Muscle of leg (tissue), 11 donors: Measurements from ENCODE around the gene ATRNL1. TPM values are rescaled to one million over a fixed set of nuclear protein-coding genes. Genes with fewer than 3 reads are reported as not detected.

Source experiments
- DNase-seq: peaks from one replicate; pipeline ENCODE4 v3.0.0; 2013
- H3K27ac ChIP-seq: one replicate; pipeline ENCODE4 v1.5.1; 2013; ENCODE audit warnings: mild to moderate bottlenecking, low read length, control low read depth
- H3K27me3 ChIP-seq: one replicate; pipeline ENCODE4 v1.6.1; 2013; ENCODE audit warnings: low read length; ENCODE audit not compliant: control insufficient read depth, insufficient read depth
- H3K36me3 ChIP-seq: one replicate; pipeline ENCODE4 v1.6.1; 2013; ENCODE audit warnings: low read length; ENCODE audit not compliant: control insufficient read depth, insufficient read depth
- H3K4me1 ChIP-seq: one replicate; pipeline ENCODE4 v1.6.1; 2013; ENCODE audit warnings: low read length; ENCODE audit not compliant: control insufficient read depth, insufficient read depth
- H3K4me3 ChIP-seq: one replicate; pipeline ENCODE4 v1.5.1; 2013; ENCODE audit warnings: low read length, control low read depth
- H3K9me3 ChIP-seq: replicated peaks from 2 replicates; pipeline ENCODE4 v1.6.1; 2013; ENCODE audit warnings: low read depth, low read length; ENCODE audit not compliant: control insufficient read depth
- WGBS: methylation state at CpG from one replicate; pipeline ENCODE4 v1.1.5; 2013; ENCODE audit warnings: missing lambda C conversion rate; ENCODE audit not compliant: insufficient coverage; 5-methylcytosine and 5-hydroxymethylcytosine counted together
- polyA plus RNA-seq, 8 donors: library from polyadenylated mRNA; unstranded; fragments of 120-200 nt; gene quantifications; one replicate each; pipeline versions ENCODE4 v1.2.1 to v1.2.3, GENCODE V29; 2013; ENCODE audit warnings: inconsistent platforms in 1 of 8, low replicate concordance in 1 of 8; ENCODE audit not compliant: insufficient read length in 8 of 8, insufficient read depth in 1 of 8
- total RNA-seq: library from RNA; stranded (reverse); fragments of 120-200 nt; gene quantifications from one replicate; pipeline ENCODE4 v1.2.4, GENCODE V29; 2013

The ATRNL1 gene
- total and polyA plus RNA-seq, 9 donors: 0.42 to 7.1 (median 0.92) TPM

DNA sequence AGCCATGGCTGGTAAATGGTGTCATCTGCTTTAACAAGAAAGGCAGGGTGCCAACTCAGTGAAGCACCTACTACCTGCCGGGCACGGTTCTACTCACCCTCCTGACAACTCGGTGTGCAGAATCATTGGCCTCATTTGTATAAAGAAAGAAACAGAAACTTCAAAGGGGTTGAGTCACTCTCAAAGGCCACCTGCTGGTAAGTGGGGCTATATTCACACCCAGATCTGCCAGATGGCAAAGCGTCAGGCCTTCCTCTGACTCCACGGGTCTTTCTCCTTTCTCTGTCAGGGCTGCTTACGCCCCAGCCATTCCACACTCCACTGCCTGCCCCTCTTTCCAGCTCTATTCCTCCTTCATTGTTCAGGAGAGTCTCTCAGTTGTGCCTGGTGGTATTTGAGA is 870.7 kb downstream of the ATRNL1 start:
- Histone ChIP-seq H3K27me3 (no peaks in the 10 kb centered on the region), H3K4me3 (no peak overlapping the region), H3K36me3 (no peaks in the 10 kb centered on the region), H3K27ac (no peak overlapping the region), H3K4me1 (no peaks in the 10 kb centered on the region), H3K9me3 (no peaks in the 10 kb centered on the region)
- 46% methylated on average over 5 of the region's 6 CpGs for WGBS
- no peak for DNase-seq

DNA sequence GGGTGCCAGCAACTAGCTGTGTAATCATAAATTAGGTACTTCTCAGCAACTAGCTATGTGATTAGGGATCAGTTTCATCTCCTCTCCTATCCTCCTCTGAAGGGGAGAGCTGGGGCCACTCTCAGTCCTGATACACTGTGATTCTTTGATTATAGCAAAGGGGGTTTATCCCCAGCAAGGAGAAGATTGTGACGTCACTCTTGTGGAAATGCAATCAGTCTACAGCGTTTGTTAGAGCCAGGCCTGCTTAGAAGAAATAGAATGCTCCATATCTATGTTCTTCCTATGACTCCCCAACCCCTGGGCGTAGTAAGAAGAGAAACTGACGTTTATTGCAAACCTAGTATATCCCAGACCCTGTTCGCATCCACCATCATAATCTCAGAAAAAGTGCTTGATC is 871.7 kb downstream of the ATRNL1 start:
- Histone ChIP-seq H3K36me3 (no peaks in the 10 kb centered on the region), H3K4me3 (no peak overlapping the region), H3K9me3 (no peaks in the 10 kb centered on the region), H3K27me3 (no peaks in the 10 kb centered on the region), H3K27ac (no peak overlapping the region), H3K4me1 (no peaks in the 10 kb centered on the region)
- no peak for DNase-seq
- 80% methylated on average over 3 of the region's 5 CpGs for WGBS

DNA sequence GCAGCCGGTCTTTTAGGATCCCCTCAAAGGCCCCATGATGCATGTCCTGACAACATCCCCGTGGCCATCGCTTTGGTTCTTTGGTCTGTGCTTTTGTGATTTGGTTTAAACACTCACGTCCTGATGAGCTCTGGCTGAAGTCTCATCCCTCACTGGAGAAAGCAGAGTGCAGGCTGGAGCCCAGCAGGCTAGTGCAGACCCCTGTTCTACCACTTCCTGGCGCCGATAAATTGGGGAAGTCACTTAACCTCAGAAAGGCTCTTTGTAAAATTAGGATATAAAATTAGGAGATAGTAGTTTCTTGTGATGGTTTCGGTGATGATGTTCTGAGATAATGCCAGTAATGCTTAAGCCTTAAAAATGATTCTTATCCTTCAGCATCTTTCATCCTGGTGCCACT is 872.2 kb downstream of the ATRNL1 start:
- no peaks in the 10 kb centered on the region for H3K4me1 ChIP-seq
- H3K9me3 ChIP-seq: no peaks in the 10 kb centered on the region
- H3K4me3 ChIP-seq: no peak overlapping the region
- no peaks in the 10 kb centered on the region for H3K36me3 ChIP-seq
- 81% methylated on average over 2 of the region's 7 CpGs for WGBS
- no peak overlapping the region for H3K27ac ChIP-seq
- DNase-seq: no peak
- no peaks in the 10 kb centered on the region for H3K27me3 ChIP-seq

DNA sequence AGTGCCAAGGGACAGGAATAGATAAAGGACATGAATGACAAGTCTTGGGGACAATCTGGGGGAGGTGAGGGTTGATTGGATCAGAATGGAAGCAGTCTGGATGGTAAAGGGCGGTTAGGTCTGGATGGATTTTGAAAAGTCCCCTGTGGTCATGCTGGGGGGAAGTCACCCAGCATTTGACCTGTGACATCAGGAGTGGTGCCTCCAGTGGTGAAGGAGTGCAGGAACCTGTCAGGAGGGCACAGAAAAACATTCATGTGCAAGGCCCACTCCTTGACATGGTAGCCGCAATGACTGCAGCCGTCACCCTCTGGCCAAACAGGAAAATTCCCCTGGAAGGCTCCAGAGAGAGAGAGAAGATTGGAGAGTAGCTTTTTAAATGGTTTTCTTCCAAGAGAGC is 875.1 kb downstream of the ATRNL1 start:
- Histone ChIP-seq H3K4me3 (no peak overlapping the region), H3K9me3 (no peaks in the 10 kb centered on the region), H3K36me3 (no peaks in the 10 kb centered on the region), H3K27me3 (no peaks in the 10 kb centered on the region), H3K4me1 (no peaks in the 10 kb centered on the region), H3K27ac (no peak overlapping the region)
- 100% methylated on average over 1 of the region's 3 CpGs for WGBS
- no peak for DNase-seq

DNA sequence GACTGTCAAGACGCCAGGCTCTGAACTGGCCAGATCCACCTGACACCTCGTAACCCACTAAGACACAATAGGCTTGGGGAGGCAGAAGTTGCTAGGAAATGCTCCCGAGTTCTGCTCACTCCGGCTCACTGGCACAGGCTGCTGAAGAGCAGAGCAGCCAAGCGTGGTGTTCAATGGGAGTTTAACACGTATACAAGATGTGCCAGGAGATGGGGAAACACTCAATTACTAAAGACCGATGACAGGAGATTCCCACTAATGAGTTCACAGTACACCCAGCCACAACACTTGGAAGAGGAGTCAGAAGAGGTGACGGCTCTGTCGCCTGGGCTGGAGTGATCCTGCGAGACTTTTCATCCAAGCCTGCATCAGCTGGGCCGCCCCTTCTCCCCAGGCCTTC is 876.4 kb downstream of the ATRNL1 start:
- DNase-seq: no peak
- Histone ChIP-seq H3K27me3 (no peaks in the 10 kb centered on the region), H3K4me1 (peaks cover 3% of the 10 kb centered on the region), H3K9me3 (no peaks in the 10 kb centered on the region), H3K36me3 (no peaks in the 10 kb centered on the region), H3K27ac (no peak overlapping the region), H3K4me3 (no peak overlapping the region)
- WGBS: 67% methylated on average over 3 of the region's 11 CpGs

DNA sequence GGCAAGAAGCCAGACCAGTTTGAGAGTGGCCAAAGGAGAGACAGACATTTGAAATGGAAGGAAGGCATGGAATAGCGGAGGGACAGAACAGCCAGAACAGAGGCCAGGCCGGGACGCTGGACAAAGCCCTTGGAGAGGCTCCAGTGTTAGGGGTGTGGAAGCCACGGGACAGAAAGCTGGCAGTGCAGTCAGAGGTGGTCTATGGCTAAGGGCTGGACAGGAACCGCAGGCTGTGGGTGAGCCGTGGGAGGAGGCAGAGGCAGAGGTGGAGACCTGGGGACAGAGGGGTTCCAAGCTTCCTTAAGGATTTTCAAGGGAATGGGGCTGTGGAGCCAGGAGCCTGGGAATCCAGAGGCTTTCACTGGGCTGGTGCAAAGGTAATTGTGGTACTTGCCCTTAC is 878.8 kb downstream of the ATRNL1 start:
- Histone ChIP-seq H3K9me3 (no peaks in the 10 kb centered on the region), H3K4me3 (no peak overlapping the region), H3K4me1 (peaks cover 4% of the 10 kb centered on the region), H3K36me3 (no peaks in the 10 kb centered on the region), H3K27me3 (no peaks in the 10 kb centered on the region), H3K27ac (no peak overlapping the region)
- no peak for DNase-seq
- 70% methylated on average over 6 of the region's 6 CpGs for WGBS

DNA sequence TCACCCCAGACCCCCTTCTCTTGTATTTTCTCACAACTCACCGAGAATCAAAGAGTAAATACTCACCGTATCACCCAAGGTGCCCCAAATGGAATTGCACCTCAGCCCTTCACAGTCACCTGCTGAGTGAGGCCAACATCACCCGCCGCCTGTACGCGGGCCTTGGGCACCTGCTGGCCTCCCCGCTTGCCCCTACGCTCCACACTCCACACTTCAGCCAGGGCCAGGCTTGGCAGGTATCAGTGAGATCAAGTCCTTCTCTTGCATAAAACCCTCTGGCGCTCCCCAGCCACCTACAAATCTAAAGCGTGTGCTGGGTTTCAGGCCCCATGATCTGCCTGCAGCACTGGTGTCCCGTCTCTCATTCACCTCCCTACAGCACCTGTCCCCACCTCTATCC is 879.3 kb downstream of the ATRNL1 start:
- Histone ChIP-seq H3K9me3 (no peaks in the 10 kb centered on the region), H3K27ac (no peak overlapping the region), H3K4me3 (no peak overlapping the region), H3K27me3 (no peaks in the 10 kb centered on the region), H3K36me3 (no peaks in the 10 kb centered on the region), H3K4me1 (peaks cover 4% of the 10 kb centered on the region)
- no peak for DNase-seq
- WGBS: 76% methylated on average over 11 of the region's 11 CpGs

DNA sequence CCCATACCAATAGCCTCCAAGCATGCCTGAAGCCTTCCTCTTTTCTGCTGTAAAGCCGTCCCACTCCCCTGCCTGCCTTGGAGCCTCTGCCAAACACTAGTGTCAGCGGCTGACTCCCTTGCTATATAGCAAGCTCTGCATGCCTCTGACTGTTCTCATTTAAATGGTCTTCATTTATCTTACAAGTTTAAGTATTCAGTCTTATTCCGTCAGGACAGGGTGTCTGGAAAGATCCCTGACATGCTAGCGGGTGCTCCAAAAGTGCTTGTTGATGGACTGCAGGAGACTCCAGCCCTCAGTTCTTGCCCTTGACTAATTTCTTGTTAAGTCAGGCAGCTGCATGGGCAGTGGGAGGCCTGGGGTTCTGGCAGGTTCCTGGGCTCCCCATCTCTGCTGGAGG is 881.2 kb downstream of the ATRNL1 start:
- Histone ChIP-seq H3K9me3 (no peaks in the 10 kb centered on the region), H3K4me1 (peaks cover 4% of the 10 kb centered on the region), H3K4me3 (no peak overlapping the region), H3K36me3 (no peaks in the 10 kb centered on the region), H3K27me3 (no peaks in the 10 kb centered on the region), H3K27ac (no peak overlapping the region)
- 61% methylated on average over 3 of the region's 4 CpGs for WGBS
- peak; percentile 48 for DNase-seq

DNA sequence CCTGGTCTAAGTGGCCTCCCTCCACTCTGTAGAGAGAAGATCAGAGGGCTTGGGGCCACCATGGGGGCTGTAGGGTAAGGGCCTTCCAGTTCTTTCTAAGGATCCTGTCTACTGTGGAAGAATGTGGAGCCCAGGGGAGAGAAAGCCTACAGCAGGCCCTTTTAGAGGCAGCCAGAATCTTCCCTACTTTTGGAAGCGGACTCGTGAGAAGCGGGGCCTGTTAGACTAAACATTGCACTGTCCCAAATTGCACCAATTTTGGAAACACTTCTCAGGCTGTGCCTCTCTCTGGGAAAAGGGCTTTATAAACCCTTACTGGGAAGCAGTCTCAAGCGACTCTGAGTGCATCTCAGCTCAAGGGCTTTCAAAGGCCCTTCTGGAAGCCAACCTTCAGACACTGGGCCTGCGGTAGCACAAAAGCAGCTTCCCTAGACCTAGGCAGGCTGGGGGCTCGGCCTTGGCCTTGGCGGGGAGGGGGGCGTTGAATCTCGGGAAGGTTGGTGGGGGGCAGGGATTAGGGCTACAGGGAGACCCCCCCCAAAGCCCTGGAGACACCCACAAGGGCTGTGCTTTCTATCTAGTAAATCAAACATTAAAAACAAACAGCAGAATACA is 881.8 kb downstream of the ATRNL1 start:
- 7% methylated on average over 3 of the region's 9 CpGs for WGBS
- Histone ChIP-seq H3K4me1 (peaks cover 4% of the 10 kb centered on the region), H3K9me3 (no peaks in the 10 kb centered on the region), H3K36me3 (no peaks in the 10 kb centered on the region), H3K4me3 (no peak overlapping the region), H3K27ac (no peak overlapping the region), H3K27me3 (no peaks in the 10 kb centered on the region)
- peak; percentile 86 for DNase-seq

DNA sequence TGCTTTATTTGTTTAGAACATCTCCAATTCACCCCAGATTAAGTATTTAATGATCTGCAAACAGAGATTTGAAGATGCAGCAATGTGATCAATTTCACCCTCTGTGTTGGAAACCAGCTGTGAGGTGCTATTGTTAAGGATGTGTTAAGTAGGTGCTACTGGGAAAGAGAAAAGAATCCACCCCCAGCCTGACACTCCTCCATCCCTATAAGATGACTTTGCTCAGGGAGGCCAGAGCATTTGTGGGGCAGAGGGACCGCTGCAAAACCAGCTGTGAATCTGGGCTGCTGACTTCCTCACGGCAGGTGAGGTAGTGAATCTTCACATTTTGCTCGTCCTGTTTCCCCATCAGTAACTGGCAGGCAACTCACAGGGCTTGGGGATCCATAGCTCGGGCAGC is 882.3 kb downstream of the ATRNL1 start:
- Histone ChIP-seq H3K9me3 (no peaks in the 10 kb centered on the region), H3K4me3 (no peak overlapping the region), H3K27ac (no peak overlapping the region), H3K36me3 (no peaks in the 10 kb centered on the region), H3K4me1 (peaks cover 5% of the 10 kb centered on the region), H3K27me3 (no peaks in the 10 kb centered on the region)
- no peak for DNase-seq
- WGBS: 40% methylated on average over 3 of the region's 4 CpGs

DNA sequence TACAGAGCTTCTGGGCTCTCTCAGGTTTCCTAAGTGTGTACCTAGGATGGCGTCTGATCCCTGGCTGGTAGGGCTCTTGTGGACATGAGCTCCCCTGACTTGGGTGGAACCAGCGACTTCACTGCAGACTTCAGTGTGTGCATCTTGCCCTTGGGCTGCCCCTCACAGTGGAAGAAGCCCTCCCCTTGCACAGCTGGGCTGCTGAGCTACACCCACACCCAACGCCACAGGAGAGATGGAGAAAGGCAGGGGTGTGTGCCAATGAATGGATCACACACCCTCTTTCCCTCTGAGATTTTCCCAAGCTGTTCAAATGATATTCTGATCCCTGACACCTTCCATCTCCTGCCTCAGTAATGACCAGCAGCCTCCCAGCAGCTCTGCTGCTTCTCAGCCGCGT is 883.2 kb downstream of the ATRNL1 start:
- no peaks in the 10 kb centered on the region for H3K27me3 ChIP-seq
- no peak overlapping the region for H3K27ac ChIP-seq
- DNase-seq: no peak
- no peak overlapping the region for H3K4me3 ChIP-seq
- H3K9me3 ChIP-seq: no peaks in the 10 kb centered on the region
- H3K36me3 ChIP-seq: no peaks in the 10 kb centered on the region
- peaks cover 6% of the 10 kb centered on the region for H3K4me1 ChIP-seq
- WGBS: 80% methylated on average over 5 of the region's 5 CpGs
